ENCODE results near the gene HSD17B2.

HSD17B2 gene

DNA sequence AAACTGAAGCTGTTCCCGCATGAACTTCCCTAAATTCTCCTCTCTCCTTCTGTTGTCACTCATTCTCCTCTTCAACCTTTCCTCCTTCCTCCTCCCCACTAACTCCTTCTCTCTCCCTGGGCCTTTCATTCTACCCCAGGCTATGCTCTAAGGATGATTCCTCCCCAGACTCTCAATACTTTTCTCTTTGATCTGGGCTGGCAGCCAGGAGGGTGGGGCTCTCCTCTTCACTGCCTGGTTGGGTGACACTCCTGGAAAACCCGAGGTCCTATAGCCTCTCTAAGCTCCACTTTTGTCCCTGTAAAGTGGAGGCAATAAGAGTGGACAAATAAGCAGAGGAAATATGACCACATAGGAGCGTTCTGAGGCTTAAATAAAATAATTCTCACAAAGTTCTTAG, 46.2 kb downstream of the HSD17B2 start:
- no peak for DNase-seq (ENCODE audit: low spot score)
- H3K4me3 ChIP-seq (ENCODE audit: severe bottlenecking) = no peak overlapping the region
- H3K9me3 ChIP-seq (ENCODE audit: severe bottlenecking) = no peaks in the 10 kb centered on the region
- ATAC-seq (ENCODE audit: low read depth) = no peak
- no peaks in the 10 kb centered on the region for H3K27me3 ChIP-seq (ENCODE audit: insufficient read depth, poor library complexity, severe bottlenecking)
- no peaks in the 10 kb centered on the region for H3K36me3 ChIP-seq (ENCODE audit: low read depth)
- peaks cover 7% of the 10 kb centered on the region for H3K4me1 ChIP-seq (ENCODE audit: insufficient read depth, poor library complexity, severe bottlenecking)
- TF ChIP-seq, protein P1, sequence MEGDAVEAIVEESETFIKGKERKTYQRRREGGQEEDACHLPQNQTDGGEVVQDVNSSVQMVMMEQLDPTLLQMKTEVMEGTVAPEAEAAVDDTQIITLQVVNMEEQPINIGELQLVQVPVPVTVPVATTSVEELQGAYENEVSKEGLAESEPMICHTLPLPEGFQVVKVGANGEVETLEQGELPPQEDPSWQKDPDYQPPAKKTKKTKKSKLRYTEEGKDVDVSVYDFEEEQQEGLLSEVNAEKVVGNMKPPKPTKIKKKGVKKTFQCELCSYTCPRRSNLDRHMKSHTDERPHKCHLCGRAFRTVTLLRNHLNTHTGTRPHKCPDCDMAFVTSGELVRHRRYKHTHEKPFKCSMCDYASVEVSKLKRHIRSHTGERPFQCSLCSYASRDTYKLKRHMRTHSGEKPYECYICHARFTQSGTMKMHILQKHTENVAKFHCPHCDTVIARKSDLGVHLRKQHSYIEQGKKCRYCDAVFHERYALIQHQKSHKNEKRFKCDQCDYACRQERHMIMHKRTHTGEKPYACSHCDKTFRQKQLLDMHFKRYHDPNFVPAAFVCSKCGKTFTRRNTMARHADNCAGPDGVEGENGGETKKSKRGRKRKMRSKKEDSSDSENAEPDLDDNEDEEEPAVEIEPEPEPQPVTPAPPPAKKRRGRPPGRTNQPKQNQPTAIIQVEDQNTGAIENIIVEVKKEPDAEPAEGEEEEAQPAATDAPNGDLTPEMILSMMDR (IDR thresholded peaks at IDR 0.05; ENCODE audit: poor library complexity, severe bottlenecking) = no peak
- H3K27ac ChIP-seq (ENCODE audit: poor library complexity, severe bottlenecking) = no peak overlapping the region

DNA sequence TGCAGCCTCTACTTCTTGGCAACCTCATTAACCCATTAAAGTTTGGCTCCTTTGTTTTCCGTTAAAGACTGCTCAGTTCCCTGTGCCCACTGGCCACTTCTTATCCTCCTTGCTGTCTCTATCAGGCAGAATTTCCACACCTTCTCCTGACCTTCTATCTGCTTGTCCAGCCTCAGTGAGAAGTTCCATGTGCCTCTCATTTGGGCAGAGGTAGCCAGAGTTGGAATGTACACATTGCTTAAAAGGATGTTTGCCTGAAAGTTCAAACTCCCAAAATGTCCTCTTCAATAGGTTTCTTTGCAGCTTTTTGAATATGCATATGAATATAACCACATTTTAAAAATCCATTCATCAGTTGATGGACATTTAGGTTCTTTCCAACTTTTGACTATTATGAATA, 47.0 kb downstream of the HSD17B2 start:
- peaks cover 7% of the 10 kb centered on the region for H3K4me1 ChIP-seq (ENCODE audit: insufficient read depth, poor library complexity, severe bottlenecking)
- no peaks in the 10 kb centered on the region for H3K27me3 ChIP-seq (ENCODE audit: insufficient read depth, poor library complexity, severe bottlenecking)
- no peak for ATAC-seq (ENCODE audit: low read depth)
- H3K27ac ChIP-seq (ENCODE audit: poor library complexity, severe bottlenecking) = no peak overlapping the region
- no peak for DNase-seq (ENCODE audit: low spot score)
- TF ChIP-seq, protein P1 (IDR thresholded peaks at IDR 0.05; ENCODE audit: poor library complexity, severe bottlenecking) = no peak
- no peak overlapping the region for H3K4me3 ChIP-seq (ENCODE audit: severe bottlenecking)
- no peaks in the 10 kb centered on the region for H3K9me3 ChIP-seq (ENCODE audit: severe bottlenecking)
- no peaks in the 10 kb centered on the region for H3K36me3 ChIP-seq (ENCODE audit: low read depth)

DNA sequence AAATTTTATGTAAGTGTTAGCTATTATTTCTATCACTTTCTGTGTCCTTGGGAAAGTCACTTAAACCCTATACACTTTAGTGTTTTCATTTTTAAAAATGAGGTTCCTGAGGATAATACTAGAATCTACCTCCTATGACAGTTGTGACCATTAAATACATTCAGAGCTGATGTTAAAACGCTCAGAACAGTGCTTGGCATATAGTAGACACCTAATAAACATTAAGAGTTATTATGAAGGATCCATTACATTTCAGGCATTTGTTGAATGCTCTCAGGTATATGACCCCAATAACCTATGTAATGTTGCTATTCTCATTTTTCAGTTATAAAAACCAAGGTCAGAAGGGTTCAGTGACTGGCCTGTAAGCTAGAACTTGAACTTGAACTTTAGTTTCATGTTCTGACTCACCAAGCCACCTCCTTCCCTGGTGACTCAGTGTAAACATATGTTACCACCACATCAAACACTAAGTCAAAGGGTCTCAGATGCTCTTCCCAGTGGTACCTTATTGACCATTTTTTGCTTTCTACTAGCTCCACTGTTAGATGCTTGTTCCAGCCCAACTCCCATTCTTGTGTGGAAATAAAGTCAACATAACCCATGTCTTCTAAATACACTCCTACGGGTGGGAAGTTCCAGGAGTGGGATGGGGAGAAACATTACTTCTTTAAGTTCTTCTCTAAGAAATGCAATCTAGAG, 47.6 kb downstream of the HSD17B2 start:
- peaks cover 7% of the 10 kb centered on the region for H3K4me1 ChIP-seq (ENCODE audit: insufficient read depth, poor library complexity, severe bottlenecking)
- no peaks in the 10 kb centered on the region for H3K9me3 ChIP-seq (ENCODE audit: severe bottlenecking)
- no peak for DNase-seq (ENCODE audit: low spot score)

DNA sequence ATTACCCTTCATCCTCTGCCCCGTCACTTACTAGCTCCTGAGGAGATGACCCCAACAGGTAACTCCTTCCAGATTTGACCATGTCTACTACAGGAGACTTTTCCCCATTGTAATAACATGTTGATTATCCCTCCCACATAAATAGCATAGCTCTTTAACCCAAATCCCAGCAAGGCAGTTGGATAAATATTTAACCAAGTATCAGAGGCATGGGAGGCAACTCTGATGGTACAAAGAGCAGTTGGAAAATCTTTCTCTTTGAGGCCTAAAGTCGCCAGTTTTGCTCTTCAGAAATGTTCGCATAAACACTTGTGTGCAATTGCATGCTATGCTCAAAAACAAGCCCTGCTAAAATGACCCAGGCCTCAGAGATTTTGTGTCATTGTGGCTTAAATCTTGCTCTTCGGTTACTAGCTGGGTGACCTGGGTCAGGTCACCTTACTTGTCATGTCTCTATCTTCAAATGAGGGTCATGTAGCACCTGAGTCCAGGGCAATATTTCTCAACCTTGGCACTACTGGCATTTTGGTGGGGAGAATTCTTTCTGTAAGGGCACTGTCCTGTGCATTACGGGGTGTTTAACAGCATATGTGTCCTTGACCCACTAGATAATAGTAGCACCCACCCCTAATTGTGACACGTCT, 48.8 kb downstream of the HSD17B2 start:
- Histone ChIP-seq H3K4me1 (ENCODE audit: insufficient read depth, poor library complexity, severe bottlenecking) (peaks cover 7% of the 10 kb centered on the region), H3K9me3 (ENCODE audit: severe bottlenecking) (no peaks in the 10 kb centered on the region), H3K27ac (ENCODE audit: poor library complexity, severe bottlenecking) (no peak overlapping the region), H3K4me3 (ENCODE audit: severe bottlenecking) (no peak overlapping the region), H3K36me3 (ENCODE audit: low read depth) (no peaks in the 10 kb centered on the region), H3K27me3 (ENCODE audit: insufficient read depth, poor library complexity, severe bottlenecking) (no peaks in the 10 kb centered on the region)
- DNase-seq (ENCODE audit: low spot score) = no peak
- ATAC-seq (ENCODE audit: low read depth) = no peak
- TF ChIP-seq, protein P1 (IDR thresholded peaks at IDR 0.05; ENCODE audit: poor library complexity, severe bottlenecking) = no peak

More for the DNA sequence above, 47.6 kb downstream of the HSD17B2 start:
- no peak overlapping the region for H3K4me3 ChIP-seq (ENCODE audit: severe bottlenecking)
- TF ChIP-seq, protein P1 (IDR thresholded peaks at IDR 0.05; ENCODE audit: poor library complexity, severe bottlenecking) = no peak
- no peaks in the 10 kb centered on the region for H3K27me3 ChIP-seq (ENCODE audit: insufficient read depth, poor library complexity, severe bottlenecking)
- no peaks in the 10 kb centered on the region for H3K36me3 ChIP-seq (ENCODE audit: low read depth)
- peak; percentile 91 for ATAC-seq (ENCODE audit: low read depth)
- no peak overlapping the region for H3K27ac ChIP-seq (ENCODE audit: poor library complexity, severe bottlenecking)
